DMS53 treated with DMSO at 0.1 percent for 48 hours (cell line): ENCODE measurements around the gene HOPX.
"Not testable (repeated sequence)": the region's sequence is repeated elsewhere in the genome, so short reads cannot be mapped to it uniquely, and the experiment has no call there.

Source experiments
- DNase-seq: peaks from one replicate; lab custom pipeline; 2025; ENCODE audit not compliant: unreplicated experiment; lab: John Stamatoyannopoulos, UW

Gene HOPX

DNA sequence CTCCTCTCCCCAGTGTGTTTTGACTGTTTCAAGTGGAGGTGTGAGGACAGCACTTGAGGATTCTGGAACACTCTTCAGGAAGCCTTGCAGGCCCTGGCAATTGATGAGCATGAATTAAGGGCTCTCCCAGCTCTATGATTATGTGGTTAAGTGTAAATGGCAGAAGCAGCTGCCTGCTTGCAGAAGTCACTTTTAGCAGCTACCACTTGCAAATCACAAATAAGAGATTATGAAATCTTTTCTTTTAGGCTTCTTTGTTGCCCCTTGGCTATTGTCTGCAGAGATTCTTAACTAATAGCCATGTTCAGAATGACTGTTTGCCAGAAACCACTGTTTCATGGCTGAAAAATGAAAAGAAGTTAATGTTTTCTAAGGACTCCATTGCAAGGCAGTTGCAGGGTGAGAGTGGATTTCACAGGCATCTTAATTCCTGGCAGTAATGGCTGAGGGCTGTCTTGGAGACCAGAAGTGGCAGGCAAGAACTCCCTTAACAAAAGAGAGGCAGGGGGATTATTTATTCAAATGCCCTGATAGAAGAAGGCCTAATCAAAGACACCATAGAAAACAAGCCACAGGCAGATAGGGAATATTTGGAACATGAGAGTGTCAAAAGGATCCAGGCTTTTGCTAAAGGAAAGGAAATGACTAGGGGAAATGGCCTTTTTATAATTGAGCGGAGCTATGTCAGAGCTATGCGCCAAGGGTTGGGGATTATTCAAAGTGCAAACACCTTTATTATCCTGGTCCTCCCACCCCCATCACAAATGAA, 8.3 kb upstream of the HOPX start:
- no peak for DNase-seq

DNA sequence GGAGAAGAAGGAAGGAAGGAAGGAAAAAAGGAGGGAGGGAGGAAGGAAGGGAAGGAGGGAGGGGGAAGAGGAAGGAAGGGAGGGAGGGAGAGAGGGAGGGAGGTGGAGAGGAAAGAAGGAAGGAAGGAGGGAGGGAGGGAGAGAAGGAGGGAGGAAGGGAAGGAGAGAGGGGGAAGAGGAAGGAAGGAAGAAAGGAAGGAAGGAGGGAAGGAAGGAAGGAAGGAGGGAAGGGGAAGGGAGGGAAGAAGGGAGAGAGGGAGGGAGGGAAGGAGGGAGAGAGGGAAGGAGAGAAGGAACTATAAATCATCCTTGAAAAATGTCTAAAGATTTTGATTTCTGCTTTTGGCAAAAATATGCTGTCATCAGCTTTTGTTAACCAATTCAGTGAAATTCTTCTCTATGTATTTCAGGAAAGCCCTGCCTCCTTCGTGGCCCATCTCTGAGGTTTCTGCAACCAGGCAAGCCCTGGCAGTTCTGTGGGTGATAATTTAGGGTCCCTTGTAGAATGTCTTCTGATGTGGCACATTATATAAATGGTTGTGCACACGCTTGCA, 7.1 kb upstream of the HOPX start:
- DNase-seq = no peak

DNA sequence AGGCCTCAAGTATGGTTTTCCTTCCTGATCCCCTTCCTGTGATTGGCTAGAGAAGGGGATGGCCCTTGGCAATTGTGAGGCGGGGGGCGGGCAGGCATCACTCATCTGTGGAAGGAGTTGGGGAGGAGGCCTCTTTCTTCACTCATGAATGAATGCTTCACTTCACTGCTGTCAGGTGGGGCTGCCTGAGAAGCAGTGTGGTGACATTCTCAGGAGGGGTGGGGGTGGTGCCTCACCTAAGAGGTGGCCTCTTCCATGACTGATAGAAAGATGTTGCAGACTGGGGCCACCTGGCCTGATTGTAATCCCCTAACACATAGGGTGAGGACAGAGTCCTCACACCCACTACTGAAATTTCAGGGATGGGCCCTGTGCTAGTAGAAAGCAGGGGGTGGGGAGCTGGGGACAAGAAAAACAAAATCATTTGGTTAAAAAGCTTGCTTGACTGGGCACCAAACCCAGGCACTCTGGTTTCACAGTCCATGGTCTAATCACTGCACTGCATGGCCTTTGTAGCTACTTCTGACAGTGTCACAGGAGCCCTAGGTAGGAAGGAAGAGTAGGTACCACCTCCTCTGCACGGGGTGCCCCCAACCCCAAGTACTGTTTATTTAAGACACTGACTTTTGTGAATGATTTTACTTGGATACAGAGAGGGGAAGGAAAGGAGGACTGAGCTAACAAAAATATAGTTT, 5.6 kb upstream of the HOPX start:
- DNase-seq = no peak

DNA sequence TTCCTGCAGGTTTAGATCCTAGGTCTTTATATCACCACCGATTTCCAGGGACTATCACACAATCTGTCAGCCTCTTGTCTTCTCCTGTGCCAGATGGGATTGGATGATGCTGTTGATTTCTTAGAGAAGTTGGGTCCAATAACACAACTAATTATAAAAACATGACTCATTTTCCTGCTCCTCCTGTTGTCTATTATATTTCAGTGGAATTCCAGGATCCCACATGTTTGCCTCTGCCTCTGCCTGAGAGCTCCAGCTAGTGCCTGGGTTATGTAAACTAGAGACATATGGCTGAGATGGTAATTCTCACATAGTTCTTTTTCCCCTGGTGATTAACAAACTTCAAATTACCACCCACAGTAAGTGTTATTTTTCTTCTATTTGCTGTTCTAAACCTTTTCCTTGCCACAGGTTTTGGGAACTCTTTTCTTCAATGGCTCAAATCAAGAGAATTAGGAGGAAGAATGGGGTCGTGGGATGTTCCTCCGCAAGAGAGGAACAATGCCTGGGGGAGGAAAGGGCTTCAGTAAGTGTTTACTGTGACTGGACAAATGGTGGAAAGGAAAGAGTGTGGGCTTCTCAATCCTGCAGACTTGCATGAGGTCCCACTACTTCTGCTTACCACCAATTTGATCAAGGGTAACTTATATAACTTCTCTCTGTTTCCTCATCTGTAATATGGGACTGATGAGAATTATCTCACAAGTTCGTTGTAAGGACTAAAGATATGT, 3.4 kb upstream of the HOPX start:
- no peak for DNase-seq

DNA sequence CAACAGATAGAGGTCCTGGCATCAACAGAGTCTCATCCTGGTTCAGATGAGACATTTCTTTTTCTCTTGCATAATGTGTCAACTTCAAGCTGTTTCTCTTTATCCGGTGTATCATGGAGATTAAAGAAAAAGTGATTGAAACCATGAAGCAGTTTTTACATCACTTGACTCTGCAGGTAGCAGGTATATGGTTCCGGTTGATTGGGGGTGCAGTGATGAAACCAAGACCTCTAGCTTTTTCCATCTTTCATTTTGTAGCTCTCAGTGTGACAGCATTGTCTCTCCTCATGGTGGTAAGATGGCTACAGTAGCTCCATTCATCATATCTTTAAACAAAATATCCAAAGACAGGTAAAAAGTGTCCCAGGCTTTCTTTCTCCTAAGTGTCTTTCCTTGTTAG, 2.4 kb upstream of the HOPX start:
- no peak for DNase-seq

DNA sequence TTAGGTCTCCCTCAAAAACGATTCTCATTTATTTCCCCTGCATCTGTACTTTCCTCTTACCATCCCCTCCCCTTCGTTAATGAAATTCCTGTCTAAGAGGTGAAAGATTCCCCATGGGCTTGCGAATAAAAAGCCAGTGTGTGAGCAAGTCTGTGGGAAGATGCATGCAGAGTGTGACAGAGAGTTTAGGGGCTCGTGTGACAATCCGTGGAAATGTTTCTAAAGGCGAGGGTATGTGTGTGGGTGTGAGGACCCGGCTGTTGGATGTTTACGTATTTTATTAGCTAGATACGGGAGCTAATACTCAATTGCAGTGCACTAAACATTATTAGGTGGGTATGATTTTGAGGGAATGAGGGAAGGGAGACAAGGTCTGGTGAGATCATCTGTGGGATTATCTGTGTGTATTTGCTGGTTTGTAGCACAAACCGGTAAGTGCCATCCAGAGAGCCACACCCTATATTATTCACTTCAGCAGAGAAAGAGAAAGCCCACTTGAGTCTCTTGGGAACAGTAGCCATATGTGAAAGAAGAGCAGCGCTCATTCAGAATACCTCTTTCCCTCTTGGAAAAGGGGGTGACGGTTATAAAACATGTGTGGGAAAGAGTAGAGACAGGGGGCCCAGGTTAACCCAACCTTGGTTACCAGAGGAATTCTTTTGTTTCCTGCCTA, 893 bp upstream of the HOPX start:
- DNase-seq = peak; percentile 25

DNA sequence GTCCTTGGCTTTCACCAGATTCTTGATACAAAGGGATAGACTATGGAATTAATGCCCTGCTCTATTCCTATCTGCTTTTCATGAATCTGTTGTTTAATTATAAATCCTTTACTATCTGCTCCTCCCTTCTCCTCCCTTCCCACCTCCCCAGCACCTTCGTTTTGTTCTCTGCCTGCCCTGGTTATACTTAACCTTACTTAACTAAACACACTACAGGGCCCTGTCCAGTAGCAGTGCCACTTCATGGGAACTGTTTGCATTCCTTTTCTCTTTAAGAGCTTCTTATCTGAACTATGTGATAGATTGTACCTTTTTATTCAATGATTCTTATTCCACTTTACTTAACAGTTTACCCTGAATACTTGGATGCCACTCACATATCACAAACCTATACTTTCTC, 830 bp downstream of the HOPX start:
- DNase-seq = no peak

DNA sequence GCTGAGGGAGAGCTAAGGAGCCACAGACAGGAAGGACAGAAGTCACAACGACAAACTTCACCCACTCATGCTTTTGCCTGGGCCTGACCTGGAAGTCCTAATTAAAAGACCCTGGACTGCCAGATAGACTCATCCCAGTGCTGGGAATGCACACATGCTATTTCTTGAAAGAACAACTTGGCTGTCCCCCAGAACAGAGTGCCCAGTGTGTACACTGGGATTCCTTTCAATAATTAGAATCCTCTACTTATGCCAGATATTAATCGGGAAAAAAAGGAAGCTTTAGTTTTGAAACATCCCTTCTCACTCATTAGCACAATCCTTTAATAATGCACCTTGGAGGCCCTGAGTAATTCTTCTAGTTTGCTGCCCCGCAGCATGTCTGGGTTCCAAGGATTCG, 3.4 kb downstream of the HOPX start:
- no peak for DNase-seq

DNA sequence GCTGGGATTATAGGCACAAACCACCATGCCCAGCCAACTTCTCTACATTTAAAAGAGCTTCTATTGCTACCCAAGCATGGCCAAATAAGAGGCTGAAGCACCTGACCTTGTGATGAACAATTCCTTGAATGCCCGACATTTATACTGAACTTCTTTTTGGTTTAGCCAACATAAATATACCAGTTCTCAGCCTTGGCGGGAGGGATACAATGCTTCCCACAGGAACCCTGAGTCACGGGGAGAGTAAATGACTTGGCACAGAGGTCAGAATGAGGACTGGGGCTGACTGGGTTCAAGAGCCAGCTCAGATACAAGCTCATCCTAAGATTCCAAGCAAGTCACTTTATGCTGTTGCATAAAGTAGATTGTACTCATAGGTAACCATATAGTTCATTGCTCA, 6.1 kb downstream of the HOPX start:
- DNase-seq = no peak

DNA sequence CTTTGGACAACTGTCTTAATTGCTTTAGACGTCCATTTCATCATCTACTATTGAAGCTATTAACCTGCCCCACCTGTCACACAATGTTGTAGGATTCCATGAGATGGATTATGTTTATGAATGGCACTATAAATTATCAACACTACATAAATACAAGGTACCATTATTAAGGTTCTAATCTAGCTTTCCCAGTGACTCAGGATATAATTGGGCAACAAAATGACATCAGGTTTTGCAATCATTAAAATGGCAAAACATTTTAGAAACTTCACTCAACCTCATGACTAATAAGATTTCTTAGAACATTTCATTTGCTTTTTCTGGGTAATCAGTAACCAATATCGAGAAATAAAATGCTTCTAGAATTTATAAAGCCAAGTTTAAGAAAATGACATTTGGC, 9.2 kb downstream of the HOPX start:
- DNase-seq = no peak

DNA sequence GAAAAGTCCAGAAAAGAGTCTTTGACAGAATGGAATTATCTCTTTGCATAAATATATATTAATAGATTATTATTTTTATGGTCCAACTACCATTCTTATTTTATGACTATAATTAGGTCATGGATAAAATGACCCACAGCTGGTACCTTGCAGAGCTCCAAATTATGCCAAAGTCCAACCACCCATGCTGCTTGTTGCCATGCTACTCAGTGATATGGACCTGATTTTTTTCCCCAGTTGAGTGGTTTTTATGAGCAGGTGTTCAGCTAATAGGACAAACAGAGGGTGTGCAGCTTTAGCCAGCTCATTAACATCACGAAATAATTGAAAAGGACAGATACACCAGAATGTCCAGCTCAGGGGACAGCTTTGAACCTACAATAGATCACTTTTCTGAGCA, 9.7 kb downstream of the HOPX start:
- DNase-seq = no peak

DNA sequence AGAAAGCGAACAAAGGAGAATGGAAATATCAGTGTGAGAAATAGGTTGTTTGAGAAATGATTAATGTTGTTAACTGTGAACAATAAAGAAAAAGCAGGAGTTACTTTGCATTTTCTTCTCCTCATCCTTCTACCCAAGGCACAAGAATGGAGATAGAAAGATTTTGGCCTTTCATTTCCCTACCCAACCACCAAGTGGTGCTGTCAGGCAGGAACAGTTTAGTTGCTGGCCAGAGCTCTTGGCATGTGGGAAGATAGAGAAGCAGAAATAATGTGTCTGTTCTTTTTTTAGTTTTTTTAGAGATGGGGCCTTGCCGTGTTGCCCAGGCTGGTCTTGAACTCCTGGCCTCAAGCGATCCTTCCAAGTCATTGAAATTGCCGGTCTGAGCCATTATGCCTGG, 12.8 kb downstream of the HOPX start:
- DNase-seq = peak; percentile 44

DNA sequence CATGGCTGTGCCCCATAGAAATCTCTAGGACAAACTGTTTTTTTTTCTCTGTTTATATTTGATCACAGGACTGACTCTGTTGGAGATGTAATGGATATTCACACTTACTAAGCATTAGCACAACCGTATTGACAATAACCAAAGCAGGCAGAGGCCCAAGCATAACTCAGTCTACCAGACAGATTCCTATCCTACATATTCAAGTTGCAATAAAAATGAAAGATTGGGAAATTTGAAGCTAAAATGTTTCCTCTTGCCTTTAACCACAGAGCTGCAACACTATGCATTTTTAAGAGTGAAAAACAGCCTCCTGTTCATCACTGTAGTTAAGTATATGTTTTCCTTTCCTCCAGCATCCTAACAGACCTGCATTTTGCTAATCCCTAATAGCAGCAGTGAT, 13.7 kb downstream of the HOPX start:
- not testable (repeated sequence) for DNase-seq

DNA sequence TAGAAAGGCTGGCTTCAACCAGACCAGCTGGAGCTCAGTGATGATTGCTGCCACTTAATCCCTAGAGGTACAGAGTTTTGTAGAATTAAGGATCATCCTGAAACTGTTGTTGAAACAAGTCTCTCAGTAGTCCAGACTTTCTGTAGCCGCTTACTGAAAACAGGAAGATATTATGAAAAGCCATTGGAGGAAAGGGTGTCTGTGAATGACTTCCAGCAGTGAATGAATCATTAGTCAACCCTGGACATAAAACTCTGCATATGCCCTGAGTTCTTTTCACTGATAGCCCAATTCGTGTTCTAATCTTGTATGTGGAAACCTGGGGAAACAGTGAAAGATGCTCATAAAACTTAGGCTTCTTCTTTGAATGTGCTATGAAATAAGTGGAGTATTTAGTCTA, 14.8 kb downstream of the HOPX start:
- no peak for DNase-seq

DNA sequence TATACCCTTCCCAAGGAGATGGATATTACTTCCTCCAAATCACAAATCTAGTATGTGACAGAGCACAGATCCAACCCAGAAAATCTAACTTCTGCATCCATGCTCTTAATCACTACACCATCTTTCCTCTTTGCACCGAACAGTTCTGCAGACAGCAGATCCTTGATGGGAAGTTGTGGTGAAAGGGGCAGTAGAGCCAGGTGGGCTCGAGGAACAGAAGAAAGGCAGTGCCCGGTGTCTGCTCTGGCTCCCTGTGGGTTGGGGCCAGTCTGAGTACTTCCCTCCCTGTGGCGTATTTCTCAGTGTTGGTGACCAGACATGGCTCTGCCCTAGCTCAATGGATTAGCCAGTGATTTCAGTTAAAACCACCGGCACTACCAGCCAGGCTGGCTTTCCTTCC, 15.3 kb downstream of the HOPX start:
- DNase-seq = no peak

DNA sequence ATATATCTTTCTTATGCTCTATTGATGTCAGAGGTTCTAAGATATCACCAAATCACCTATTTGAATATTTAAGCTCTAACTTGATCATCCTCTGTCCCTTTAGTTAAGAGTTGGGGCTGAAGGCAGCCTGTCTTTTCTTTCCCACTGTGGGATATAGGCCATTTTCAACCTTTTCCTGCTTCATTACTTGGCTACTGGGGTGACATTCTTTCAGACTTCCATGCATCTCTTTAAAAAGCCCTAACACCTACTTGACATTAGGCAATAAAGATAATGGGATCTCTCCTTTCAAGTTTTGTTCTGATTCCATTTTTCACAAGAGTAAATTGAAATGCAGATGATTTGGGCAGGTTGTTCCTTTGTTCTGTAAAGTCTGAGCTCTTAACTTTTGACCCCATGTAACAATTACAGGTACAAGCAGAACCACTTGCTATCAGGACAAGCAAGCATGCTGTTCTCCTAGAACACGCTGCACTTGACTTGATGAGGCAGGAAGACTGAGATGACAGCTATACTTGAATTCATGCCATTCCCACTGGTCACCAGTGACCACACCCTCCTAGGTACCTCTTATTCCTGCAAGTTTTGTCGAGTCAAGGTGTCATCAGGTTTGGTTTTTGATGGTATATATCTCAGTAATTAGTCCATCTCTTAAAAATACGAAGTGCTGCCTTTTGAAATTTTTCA, 18.2 kb downstream of the HOPX start:
- DNase-seq = no peak

DNA sequence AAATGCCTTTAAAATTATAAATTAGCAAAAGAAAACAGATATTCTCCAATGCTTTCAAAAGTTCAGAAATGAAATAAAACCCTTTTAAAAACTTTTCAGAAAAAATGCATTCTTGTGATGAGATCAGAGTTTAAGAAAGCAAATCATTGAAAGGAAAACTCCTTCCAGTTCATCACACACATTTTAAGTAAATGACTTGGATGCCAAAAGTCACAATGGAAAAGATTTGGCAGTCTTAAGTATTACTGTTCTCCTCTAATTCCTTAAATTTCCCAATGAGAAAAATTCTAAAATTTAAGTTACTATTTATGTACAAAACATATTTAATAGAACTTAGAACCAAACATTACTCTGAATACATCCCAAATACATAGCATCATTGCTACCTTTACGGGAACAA, 21.1 kb downstream of the HOPX start:
- no peak for DNase-seq

DNA sequence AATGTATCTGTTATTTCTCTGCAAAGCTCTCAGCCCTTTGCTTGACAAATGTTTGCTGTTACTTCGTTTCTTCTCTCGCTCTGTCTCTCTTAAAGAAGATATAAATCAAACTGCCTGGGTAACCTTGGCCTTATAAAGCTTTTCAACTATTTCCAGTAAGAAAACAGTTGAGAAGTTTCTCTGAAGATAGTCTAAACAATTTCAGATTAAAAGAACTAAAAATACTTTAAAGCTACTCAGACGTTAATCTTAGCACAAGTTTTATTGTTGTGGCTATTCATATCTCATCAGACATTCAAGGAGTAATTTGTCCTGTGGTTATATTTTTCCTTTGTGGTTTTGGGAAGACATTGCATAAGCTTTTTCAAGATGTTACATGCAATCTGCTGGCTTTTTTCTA, 22.6 kb downstream of the HOPX start:
- no peak for DNase-seq

DNA sequence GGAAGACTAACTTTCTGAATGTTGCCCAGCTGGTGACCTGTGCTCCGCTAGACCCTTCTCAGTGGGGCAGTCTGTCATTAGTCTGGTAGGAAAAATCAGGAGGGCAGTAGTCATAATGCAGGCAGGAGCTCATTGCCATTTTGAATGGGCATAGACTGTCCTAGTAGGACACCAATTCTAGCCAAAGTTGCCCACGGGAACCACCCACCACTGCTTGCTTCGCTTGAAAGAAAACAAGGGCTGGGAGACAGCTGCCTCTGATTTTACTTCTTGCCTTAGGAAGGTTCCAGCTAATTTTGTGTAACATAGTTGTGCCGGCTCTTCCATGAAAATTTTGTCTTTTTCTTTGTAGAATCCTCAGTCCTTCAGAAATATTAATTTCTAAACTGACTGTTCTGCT, 23.3 kb downstream of the HOPX start:
- no peak for DNase-seq

DNA sequence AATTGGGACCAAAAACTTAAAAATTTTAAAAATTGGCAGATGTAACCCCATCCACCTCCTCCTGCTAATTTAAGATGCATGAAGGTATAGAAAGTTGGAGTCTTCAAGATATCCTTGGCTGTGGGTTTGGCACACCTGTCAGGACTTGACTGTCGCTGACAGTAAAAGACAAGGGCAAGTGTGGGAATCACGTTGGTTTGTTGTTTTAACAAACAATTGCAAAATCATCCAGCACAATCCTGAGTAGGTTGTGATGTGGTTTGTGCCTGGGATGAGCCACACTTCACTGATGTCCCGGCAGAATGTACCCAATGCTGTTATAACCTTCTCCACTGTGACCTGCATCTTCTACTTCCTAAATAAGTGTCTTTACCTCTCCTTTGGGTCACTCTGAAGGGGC, 24.0 kb downstream of the HOPX start:
- no peak for DNase-seq

DNA sequence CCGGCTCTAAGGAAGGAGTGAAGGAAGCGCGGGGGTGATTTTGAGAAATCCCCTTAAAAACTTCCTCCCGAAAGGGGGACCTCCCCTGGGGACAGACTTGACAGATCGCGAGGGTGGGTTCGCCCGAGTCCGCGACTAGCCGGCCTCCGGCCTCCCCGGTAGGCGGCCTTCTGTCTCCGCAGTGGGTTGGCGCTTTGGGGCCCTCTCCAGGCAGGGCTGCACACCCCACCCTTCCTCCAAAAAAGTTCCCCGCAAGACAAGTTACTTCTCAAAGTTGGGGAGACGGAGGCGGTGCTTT, 24.8 kb downstream of the HOPX start:
- no peak for DNase-seq
